OCI-LY7 (cell line): ENCODE measurements around the gene AFF3. TPM values are rescaled to one million over a fixed set of nuclear protein-coding genes. Genes with fewer than 3 reads are reported as not detected.

Experiments
- BruUV-seq: library from RNA; stranded (reverse); fragments of 400-500 nt; replicated peaks from 2 replicates; lab custom pipeline; 2021; lab: Mats Ljungman, UMichigan
- CTCF ChIA-PET: fragments of 300-600 bp; sonication (Branson Sonifier 250); formaldehyde crosslinking; loops from one replicate; lab custom pipeline; 2022; ENCODE audit warnings: antibody characterized with exemption; ENCODE audit not compliant: unreplicated experiment; lab: Charles Lee
- POLR2A ChIA-PET: fragments of 300-600 bp; sonication (Branson Sonifier 250); formaldehyde crosslinking; loops from one replicate; lab custom pipeline; 2022; ENCODE audit warnings: antibody characterized with exemption; lab: Charles Lee
- DNase-seq: peaks from one replicate; pipeline ENCODE4 v3.0.0-alpha.2; 2015; ENCODE audit warnings: low spot score
- H2AFZ ChIP-seq: fragments of 200-600 bp; sonication (generic), shearing (Covaris generic); 2 replicates; pipeline ENCODE4 v1.6.1; 2014; ENCODE audit warnings: mild to moderate bottlenecking, antibody characterized with exemption, low read length, moderate library complexity
- H3K27ac ChIP-seq: fragments of 200-600 bp; sonication (generic); 2 replicates; pipeline ENCODE4 v1.5.1; 2014; ENCODE audit warnings: mixed run types, low read depth, mild to moderate bottlenecking, moderate library complexity, low read length, inconsistent platforms; ENCODE audit not compliant: poor library complexity, severe bottlenecking
- H3K36me3 ChIP-seq: fragments of 200-600 bp; sonication (generic); 2 replicates; pipeline ENCODE4 v1.6.1; 2014; ENCODE audit warnings: mild to moderate bottlenecking, antibody characterized with exemption, low read length, moderate library complexity, mixed read lengths; ENCODE audit not compliant: insufficient read depth
- H3K4me1 ChIP-seq: fragments of 200-600 bp; sonication (generic); 2 replicates; pipeline ENCODE4 v1.5.1; 2014; ENCODE audit warnings: mild to moderate bottlenecking, low read length; ENCODE audit not compliant: insufficient read depth, poor library complexity, severe bottlenecking
- H3K4me2 ChIP-seq: fragments of 200-600 bp; sonication (generic); 2 replicates; pipeline ENCODE4 v1.6.1; 2014; ENCODE audit warnings: mild to moderate bottlenecking, low read length
- H3K4me3 ChIP-seq: fragments of 200-600 bp; sonication (generic); 2 replicates; pipeline ENCODE4 v1.5.1; 2014; ENCODE audit warnings: mild to moderate bottlenecking, low read depth, low read length; ENCODE audit not compliant: poor library complexity, severe bottlenecking
- H3K79me2 ChIP-seq: fragments of 200-600 bp; sonication (generic); 2 replicates; pipeline ENCODE4 v1.6.1; 2016; ENCODE audit warnings: low read depth, mild to moderate bottlenecking, low read length, moderate library complexity, mixed read lengths; ENCODE audit not compliant: insufficient read depth
- H3K9me2 ChIP-seq: fragments of 200-600 bp; sonication (generic); 2 replicates; pipeline ENCODE4 v1.6.1; 2016; ENCODE audit warnings: mild to moderate bottlenecking, low read length, mixed read lengths; ENCODE audit not compliant: insufficient read depth
- H3K9me3 ChIP-seq: fragments of 200-600 bp; sonication (generic); 2 replicates; pipeline ENCODE4 v1.6.1; 2014; ENCODE audit warnings: mild to moderate bottlenecking, mixed run types, low read length, mixed read lengths
- H4K20me1 ChIP-seq: fragments of 200-600 bp; sonication (generic); 2 replicates; pipeline ENCODE4 v1.6.1; 2014; ENCODE audit warnings: mild to moderate bottlenecking, antibody characterized with exemption, low read length, moderate library complexity, mixed read lengths; ENCODE audit not compliant: insufficient read depth
- CTCF ChIP-seq: fragments of 200-600 bp; sonication (generic); conservative IDR thresholded peaks from 2 replicates; pipeline ENCODE4 v1.5.1; 2014; ENCODE audit warnings: mild to moderate bottlenecking, antibody characterized with exemption, low read length, moderate library complexity, mixed read lengths
- EZH2phosphoT487 ChIP-seq: fragments of 200-600 bp; sonication (generic); IDR thresholded peaks from 2 replicates; pipeline ENCODE4 v1.6.1; 2018; ENCODE audit warnings: low read depth, borderline replicate concordance, mild to moderate bottlenecking, mixed run types, antibody characterized with exemption, low read length, moderate library complexity, mixed read lengths
- intact Hi-C: fragments of 100-400 bp; cut with micrococcal nuclease; formaldehyde crosslinking; loops from one replicate; pipeline ENCODE4 v1.10.0; 2022; ENCODE audit not compliant: unreplicated experiment
- total RNA-seq, 2 experiments: library from RNA; depleted of rRNA in 1 of 2; stranded (reverse); fragments of >200 nt in 1 of 2; shearing (Covaris generic) in 1 of 2; gene quantifications; 2 replicates each; pipeline ENCODE4 v1.2.3, GENCODE V29; 2014 to 2022

AFF3 gene
- total RNA-seq, 2 experiments from 2014 or later = 131 to 133 TPM

- Histone ChIP-seq H3K4me3 (no peak overlapping the region), H3K9me3 (peaks cover 23% of the 10 kb centered on the region), H3K9me2 (no peaks in the 10 kb centered on the region), H3K36me3 (peaks cover 50% of the 10 kb centered on the region), H3K4me2 (no peak overlapping the region), H3K27ac (no peak overlapping the region), H2AFZ (no peak overlapping the region), H3K4me1 (no peaks in the 10 kb centered on the region), H3K79me2 (no peaks in the 10 kb centered on the region), H4K20me1 (no peaks in the 10 kb centered on the region)
- BruUV-seq = TSS peak; percentile 18
- no peak for DNase-seq
- TF ChIP-seq EZH2phosphoT487 = no peak
- TF ChIP-seq CTCF = peak; percentile 65
- CTCF ChIA-PET = no interaction called here
- POLR2A ChIA-PET = interaction anchor here (0.7 kb wide), 1 partner anchor 558 kb away, joined by 3 read pairs; no protein-coding TSS in a partner anchor
- intact Hi-C loops = loop anchor here (10.0 kb wide), 1 partner anchor 519 kb away; no protein-coding TSS in a partner anchor
These were observed 416.6 kb downstream of the AFF3 start for GRCh38 chr2:99725820-99726219.

DNA sequence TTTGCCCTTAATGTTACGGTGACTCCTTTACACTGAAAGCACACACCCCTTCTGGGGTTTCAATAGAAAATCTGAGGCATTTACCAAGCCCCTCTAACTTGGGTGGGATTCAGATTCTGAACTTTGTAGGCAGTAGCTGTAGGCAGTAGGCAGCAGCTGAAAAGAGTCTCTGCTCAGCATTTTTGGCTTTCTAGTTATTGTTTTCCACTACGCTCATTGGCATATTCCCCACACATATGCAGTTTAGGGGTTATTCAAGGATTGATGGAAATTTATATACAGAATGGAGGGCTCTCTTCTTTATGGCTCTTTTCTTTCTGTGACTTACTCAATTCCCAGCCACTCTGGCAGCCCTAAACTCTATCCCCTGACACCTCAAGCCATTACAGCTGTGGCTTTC lies 419.9 kb downstream of the AFF3 start:
- TF ChIP-seq EZH2phosphoT487 (no peak), CTCF (no peak)
- intact Hi-C loops = loop anchor here (10.0 kb wide), 1 partner anchor 522 kb away; no protein-coding TSS in a partner anchor
- H3K4me2 ChIP-seq = no peak overlapping the region
- ChIA-PET CTCF (no interaction called here), POLR2A (interaction anchor here (1.0 kb wide), 1 partner anchor 8 kb away, joined by 4 read pairs; no protein-coding TSS in a partner anchor)
- H3K27ac ChIP-seq = no peak overlapping the region
- H3K36me3 ChIP-seq = peaks cover 55% of the 10 kb centered on the region
- no peak overlapping the region for H3K4me3 ChIP-seq
- no peaks in the 10 kb centered on the region for H3K4me1 ChIP-seq
- DNase-seq = no peak
- no peaks in the 10 kb centered on the region for H4K20me1 ChIP-seq
- no peak overlapping the region for H2AFZ ChIP-seq
- H3K9me2 ChIP-seq = no peaks in the 10 kb centered on the region
- H3K9me3 ChIP-seq = peaks cover 20% of the 10 kb centered on the region
- no peaks in the 10 kb centered on the region for H3K79me2 ChIP-seq
- BruUV-seq = no TSS peak

GRCh38 chr2:99719102-99719501 lies 423.3 kb downstream of the AFF3 start:
- intact Hi-C loops = no loop called here
- peaks cover 43% of the 10 kb centered on the region for H3K36me3 ChIP-seq
- H3K27ac ChIP-seq = no peak overlapping the region
- TF ChIP-seq CTCF = no peak
- TF ChIP-seq EZH2phosphoT487 = no peak
- H3K4me1 ChIP-seq = no peaks in the 10 kb centered on the region
- no peak overlapping the region for H3K4me2 ChIP-seq
- CTCF ChIA-PET = no interaction called here
- H2AFZ ChIP-seq = no peak overlapping the region
- no peaks in the 10 kb centered on the region for H3K9me2 ChIP-seq
- POLR2A ChIA-PET = no interaction called here
- DNase-seq = no peak
- no peaks in the 10 kb centered on the region for H4K20me1 ChIP-seq
- H3K4me3 ChIP-seq = no peak overlapping the region
- H3K9me3 ChIP-seq = peaks cover 20% of the 10 kb centered on the region
- no TSS peak for BruUV-seq
- no peaks in the 10 kb centered on the region for H3K79me2 ChIP-seq
